ENCODE results near the gene CHCHD3.

DNA sequence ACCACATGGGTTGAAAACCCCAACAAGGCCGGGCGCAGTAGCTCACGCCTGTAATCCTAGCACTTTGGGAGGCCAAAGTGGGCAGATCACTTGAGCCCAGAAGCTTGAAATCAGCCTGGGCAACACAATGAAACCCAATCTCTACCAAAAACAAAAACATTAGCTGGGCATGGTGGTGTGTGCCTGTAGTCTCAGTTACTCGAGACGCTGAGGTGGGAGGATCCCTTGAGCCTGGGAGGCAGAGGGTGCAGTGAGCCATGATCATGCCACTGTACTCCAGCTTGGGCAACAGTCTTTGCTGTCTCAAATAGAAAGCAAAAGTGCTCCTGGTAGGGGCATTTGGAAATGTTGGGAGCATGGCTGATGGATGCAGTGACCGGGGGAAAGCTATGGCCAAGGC is 296.0 kb downstream of the CHCHD3 start:
- TF ChIP-seq, protein P1, sequence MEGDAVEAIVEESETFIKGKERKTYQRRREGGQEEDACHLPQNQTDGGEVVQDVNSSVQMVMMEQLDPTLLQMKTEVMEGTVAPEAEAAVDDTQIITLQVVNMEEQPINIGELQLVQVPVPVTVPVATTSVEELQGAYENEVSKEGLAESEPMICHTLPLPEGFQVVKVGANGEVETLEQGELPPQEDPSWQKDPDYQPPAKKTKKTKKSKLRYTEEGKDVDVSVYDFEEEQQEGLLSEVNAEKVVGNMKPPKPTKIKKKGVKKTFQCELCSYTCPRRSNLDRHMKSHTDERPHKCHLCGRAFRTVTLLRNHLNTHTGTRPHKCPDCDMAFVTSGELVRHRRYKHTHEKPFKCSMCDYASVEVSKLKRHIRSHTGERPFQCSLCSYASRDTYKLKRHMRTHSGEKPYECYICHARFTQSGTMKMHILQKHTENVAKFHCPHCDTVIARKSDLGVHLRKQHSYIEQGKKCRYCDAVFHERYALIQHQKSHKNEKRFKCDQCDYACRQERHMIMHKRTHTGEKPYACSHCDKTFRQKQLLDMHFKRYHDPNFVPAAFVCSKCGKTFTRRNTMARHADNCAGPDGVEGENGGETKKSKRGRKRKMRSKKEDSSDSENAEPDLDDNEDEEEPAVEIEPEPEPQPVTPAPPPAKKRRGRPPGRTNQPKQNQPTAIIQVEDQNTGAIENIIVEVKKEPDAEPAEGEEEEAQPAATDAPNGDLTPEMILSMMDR (conservative IDR thresholded peaks at IDR 0.05; ENCODE audit: low read length) = no peak
- TF ChIP-seq EZH2phosphoT487 (IDR thresholded peaks at IDR 0.05; ENCODE audit: borderline replicate concordance) = no peak
